Activated CD4-positive, alpha-beta T cell treated with anti-CD3 and anti-CD28 coated beads, Interleukin-10, Interleukin-2, amounts not matched to agents 100 ng/mL and 50 ng/mL, durations not matched to agents 16 hours and 8 hours (primary cell): ENCODE results near the gene FOXC1.

Experiments
- DNase-seq: peaks from one replicate; pipeline ENCODE4 v3.0.0-alpha.2; 2020

FOXC1 gene

DNA sequence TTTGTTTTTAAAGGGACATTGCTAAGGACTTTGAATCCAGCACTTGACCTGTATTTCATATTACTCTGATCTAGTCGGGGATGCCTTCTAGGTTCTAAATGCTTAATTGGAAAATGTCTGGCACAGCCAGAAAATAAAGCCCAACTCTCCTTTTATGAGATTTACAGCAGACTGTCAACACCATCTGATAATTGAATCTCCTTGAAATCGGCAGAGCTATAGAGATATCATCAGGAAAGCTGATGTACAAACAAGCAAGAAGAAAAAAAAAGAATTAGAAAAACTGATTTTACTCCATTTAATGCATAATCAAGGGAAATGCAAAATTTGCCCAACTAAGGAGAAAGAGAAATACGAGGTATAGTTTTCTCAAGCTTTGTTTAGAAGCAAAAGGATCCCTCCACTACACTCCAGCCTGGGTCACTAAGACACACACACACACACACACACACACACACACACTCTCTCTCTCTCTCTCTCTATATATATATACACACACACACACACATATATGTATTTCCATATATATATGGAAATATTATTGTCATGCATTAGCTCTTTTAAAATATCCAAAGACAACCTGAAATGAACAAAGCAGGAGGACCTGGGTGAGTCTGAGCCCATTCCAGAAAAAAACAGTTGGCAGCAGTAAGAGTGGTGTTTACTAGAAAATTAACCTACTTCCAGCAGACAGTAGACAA, 9.5 kb upstream of the FOXC1 start:
- no peak for DNase-seq

DNA sequence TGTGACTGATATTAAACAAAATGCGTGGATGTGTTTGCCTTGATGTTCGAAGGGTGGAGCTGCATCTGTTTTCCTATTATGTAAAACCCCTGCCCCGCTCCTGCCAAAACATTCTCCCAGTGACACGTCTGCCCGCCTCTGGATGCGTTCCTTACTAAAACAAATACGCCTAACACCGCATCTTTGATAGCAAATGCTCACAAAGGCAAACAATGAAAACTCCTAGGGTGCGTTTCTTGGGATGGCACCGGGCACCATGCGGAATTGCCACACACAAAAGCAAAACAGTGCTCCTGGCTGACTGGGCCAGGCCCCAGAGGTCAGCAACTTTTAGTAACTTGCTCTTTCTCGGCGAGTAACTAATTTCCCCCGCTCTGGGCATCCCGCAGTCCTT, 9.0 kb upstream of the FOXC1 start:
- no peak for DNase-seq

DNA sequence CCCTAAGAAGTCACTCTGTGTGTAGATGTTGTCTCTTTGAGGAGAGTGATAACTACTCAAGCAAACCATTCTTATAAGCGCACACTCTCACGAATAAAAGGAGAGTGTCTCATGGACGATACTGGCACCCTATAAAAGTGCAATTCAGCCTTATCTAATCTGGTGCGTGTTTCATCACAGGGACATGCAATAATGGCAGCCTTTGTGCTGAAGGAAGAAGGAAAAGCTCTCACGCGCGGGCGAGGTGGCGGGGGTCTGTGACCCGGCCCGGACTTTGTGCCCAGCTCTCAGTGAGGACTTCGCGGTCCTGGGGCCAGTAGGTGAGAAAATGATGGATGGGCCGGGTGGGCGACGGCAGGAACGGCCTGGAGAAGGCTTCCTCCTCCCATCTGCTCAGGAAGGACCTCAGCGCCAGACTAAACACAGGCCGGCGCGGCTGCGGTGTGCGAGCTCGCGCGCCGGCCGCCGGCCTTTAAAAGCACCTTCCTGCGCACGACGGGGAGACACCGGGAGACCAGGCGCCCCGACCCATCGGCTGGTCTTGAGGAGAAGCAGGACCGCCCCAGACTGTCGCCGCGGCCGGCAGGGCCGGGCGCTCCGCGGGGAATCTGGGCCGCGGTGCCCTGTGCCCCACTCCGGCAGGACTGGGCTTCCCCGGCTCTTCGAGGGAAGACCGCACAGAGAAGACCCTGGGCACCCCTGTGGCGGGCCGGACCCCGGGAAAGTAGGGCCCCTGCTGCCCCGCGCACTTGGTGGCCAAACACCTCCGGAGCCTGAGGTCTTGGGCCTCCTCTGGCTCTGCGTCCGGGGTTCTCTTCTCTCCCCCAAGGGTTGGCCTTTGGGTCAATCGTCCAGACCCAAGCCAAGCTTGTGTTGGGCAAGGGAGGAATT, 8.3 kb upstream of the FOXC1 start:
- DNase-seq = no peak

- no peak for DNase-seq
Measured at GRCh38 chr6:1602049-1602713, 7.5 kb upstream of the FOXC1 start.

DNA sequence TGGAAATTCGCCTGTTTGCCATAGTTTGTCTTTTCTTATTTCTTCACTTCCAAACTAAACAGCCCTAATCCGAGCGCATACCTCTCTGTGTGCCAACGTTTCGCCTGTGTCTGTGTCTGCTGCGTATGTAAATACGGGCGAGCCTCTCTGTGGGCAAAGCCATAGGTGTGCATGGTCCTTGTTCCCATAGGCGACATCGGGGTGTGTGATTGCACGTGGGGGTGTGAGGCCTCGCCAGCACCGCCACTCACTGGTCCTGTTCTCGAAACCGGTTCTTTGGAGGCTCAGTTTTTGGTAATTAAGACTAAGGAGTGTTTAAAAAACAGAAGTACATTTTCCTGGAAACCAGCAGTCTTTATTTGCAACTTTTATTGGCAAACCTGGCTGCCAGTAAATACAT, 6.0 kb upstream of the FOXC1 start:
- no peak for DNase-seq

DNA sequence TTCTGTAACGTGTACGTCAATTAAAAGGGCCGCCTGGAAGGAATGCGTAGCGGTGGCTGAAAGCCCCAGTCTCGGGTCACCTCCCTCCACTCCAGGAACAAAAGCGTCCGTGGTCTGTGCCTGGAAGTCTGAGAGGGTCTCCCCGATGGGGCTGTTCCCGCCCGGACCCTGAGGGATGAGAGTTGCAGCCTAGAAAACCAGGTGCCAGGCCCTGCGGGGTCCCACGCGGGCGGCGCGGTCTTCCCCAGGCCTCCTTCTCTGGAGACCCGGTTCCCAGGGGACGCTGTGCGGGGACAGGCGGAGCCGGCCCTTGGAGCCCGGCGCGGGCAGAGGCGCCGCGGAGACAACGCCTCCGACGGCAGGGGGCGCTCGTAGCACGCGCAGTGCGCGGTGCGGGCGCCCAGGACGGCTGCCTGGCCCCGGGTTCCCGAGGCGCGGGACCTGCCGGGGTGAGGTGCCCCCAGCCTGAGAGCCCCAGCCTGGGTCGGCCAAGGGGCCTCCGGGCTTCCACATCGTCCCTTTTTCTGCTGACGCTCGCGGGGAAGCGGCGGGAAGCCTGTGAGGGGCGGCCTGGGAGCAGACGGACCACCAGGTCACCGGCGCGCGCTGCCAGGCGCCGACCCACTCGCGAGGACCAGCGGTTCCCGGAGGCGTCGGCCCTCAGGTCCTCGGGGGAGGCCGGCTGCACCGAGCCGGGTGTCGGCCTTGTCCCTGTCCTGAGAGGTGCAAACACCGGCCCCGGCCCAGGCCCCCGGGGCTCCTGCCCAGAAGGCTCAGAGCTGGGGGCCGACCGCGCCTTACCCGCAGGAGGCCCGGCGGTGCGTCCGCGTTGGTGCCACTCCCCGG, 5.3 kb upstream of the FOXC1 start:
- peak; percentile 67 for DNase-seq

DNA sequence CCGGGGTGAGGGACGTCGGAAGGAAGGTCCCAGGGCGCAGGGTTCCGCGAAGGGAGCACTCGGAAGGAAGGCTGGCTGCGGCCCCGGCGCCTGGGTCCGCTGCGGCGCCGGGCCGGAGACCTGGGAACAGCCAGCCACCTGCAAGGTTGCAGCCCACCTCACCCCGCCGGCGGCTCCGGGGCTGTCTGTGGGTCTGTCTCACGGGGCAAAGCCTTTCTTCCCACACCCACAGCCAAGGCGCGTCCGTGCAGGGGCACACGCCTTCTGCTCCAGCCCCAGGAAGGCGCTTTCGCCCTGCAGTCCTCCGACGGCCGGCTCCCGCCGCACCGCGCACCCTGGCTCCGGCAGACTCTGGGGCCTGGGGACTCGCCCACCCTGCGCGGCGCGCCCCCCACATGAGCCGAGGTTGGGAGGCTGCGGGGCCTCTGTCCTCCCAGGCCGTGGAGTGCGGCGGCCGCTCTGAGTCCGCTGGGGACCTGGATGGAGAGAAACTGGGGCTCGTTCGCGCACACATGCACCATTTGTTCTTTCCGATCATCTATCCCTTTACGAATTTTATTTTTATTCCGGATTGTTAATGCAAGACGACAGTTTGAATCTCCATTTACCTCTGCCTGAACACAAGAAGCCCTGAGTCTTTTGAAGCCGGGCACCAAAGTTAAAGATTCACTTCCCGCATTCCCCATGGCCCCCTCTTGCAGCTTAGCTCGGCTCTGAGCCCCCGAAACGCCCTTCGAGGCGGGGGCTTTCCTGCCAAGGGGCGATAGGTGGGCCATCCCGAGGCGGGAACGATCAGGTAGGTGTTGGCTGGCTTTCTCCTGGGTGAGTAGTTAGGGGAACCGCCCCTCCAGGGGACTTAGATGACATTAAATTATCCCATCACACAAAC, 4.5 kb upstream of the FOXC1 start:
- no peak for DNase-seq

DNA sequence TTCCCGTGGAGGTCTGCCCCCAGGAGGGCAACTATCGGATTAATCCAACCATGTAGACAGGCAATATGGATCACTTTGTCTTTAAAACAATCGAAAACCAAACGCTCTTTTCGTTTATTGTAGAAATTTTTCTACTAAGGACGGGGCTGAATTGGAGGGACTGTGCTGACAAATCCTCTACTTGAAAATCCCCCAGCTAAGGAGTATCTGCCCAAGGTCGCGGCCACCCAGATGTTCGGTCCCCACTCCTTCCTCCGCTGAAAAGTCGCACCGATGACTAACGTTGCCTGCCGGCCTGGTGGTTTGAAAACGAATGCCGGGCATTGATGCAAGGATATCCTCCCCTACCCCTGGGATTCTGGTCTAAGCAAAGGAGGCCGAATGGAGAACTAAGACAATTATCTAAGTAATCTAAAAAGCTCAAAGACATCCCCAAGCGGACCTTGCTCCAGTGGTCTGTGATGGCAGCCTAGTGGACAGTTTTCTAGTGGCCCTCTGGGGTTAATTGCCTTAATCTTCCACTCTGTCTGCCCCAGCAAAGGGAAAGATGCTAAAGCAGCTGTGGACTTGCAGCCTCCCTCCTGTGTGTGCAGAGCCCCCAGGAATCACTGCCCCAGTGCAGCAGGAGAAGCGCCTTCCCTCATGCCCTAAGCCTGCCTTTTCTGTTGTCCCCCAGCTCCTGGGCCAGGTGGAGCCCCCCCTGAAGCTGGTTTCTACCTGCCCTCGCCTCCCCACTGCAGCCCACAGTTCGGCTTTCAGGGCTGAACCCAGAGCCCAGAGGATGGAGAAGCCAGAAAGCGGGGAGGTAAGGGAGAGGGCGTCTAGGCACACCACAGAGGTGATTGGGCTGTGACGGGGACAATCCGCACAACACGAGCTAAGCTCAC, 3.6 kb upstream of the FOXC1 start:
- DNase-seq = no peak

GRCh38 chr6:1606780-1607515, 2.8 kb upstream of the FOXC1 start:
- no peak for DNase-seq

DNA sequence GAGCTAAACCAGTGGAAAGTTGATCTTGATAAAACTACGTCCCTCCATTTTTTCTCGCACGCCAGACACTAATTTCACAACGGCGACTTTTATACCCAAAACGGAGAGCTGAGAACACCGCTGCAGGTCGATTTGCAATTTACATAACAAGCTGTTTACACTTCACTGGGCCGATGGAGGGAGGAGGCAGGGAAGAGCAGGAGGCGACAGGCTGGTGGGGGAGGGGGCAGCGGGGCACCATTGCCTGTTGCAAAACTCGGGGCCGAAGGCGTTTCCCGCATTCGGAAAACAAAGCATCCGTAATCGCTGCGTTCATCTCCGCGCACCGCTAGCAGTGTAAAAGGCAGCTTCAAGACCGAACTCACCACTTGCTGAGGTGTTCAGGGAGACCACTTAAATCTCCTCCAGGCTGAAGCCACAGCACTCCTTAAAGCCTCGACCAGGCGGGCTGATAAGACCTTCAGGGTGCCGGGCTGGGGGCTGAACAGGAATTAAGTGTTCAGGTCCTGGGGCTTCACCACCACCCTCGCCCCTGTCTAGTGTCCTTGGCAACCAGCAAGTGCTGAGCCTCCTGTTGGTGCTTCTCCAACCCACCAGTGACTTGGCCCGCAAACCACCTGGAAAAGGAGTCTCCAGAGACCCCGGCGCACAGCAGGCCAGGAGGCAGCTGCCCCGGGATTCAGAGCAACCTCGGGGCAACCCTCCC, 2.0 kb upstream of the FOXC1 start:
- DNase-seq = no peak

DNA sequence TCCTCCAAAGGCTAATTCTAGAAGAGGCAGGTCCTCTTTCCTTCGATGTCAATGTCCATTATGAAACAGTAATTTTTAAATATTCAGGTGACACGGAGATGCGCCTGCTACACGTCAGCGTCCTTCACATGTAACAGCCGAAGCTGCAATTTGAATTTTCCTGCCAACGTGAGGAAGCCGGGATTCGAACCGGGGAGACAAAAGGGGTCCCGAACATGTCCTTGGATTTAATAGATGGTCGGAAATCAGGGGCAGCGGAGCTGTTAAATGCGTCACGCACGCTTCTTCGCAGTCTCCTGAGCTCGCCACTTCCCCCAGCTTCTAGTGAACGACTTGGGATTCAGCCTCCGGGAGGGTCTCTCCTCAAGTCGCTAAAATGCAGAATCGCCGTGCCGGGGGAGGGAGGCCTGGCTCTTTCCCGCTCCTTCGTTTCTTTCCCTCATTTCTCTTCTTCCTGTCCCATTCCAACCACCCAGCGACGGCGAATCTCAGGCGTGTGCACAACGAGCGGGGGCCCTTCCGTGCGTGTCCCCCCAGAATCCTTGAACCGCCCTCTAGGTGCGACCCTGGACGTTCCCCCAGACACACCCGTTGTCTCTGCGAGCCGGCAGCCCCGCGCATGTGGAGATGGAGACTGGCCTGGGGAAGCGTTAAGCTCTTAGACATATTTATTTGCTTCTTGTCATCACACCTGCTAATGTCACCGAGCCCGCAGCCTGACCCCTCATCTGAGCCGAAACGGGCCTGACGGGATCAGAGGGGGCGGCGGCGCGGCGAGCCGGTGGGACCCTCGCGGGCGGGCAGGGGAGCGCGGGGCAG, 1.3 kb upstream of the FOXC1 start:
- DNase-seq = no peak

DNA sequence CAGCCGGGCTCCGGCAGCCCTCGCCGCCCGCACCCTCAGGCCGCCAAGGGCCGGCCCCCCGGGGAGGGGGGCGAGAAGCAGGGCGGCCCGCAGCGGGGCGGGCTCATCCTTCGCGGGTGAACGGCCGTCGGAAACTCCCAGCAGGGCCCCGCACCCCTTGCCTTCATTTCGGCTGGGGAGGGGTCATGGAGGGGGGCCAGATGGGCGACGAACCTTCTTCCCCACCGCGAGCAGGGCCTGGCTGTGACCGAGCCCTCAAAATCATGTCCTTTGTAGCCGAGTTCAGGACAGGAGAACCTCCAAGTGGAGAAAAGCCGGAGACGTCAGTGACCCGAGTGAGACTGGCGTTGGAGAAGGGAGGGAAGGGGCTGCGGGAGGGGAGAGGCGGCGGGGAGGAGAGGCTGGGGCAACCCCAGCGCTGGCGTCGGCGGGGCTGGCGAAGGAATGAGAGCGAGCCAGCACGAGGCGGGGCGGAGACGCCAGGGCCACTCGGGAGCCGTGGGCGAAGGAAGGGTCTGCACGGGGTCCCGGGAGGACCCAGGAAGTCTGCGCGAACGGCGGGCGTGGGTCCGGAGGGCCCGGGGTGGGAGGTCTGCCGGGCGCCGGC, 571 bp upstream of the FOXC1 start:
- DNase-seq = no peak

GRCh38 chr6:1610497-1611321, 994 bp downstream of the FOXC1 start:
- DNase-seq = no peak

DNA sequence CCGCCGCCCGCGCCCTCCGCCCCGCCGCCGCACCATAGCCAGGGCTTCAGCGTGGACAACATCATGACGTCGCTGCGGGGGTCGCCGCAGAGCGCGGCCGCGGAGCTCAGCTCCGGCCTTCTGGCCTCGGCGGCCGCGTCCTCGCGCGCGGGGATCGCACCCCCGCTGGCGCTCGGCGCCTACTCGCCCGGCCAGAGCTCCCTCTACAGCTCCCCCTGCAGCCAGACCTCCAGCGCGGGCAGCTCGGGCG, 1.5 kb downstream of the FOXC1 start:
- DNase-seq = no peak

GRCh38 chr6:1611572-1612298, 2.0 kb downstream of the FOXC1 start:
- DNase-seq = no peak

GRCh38 chr6:1612299-1612973, 2.7 kb downstream of the FOXC1 start:
- DNase-seq = no peak
